Measurements from ENCODE around the gene FAM210A. TPM values are rescaled to one million over a fixed set of nuclear protein-coding genes. Genes with fewer than 3 reads are reported as not detected.

The FAM210A gene
- total RNA-seq, 4 donors from 2014 or later = 6.8 to 9.5 (median 8.4) TPM

DNA sequence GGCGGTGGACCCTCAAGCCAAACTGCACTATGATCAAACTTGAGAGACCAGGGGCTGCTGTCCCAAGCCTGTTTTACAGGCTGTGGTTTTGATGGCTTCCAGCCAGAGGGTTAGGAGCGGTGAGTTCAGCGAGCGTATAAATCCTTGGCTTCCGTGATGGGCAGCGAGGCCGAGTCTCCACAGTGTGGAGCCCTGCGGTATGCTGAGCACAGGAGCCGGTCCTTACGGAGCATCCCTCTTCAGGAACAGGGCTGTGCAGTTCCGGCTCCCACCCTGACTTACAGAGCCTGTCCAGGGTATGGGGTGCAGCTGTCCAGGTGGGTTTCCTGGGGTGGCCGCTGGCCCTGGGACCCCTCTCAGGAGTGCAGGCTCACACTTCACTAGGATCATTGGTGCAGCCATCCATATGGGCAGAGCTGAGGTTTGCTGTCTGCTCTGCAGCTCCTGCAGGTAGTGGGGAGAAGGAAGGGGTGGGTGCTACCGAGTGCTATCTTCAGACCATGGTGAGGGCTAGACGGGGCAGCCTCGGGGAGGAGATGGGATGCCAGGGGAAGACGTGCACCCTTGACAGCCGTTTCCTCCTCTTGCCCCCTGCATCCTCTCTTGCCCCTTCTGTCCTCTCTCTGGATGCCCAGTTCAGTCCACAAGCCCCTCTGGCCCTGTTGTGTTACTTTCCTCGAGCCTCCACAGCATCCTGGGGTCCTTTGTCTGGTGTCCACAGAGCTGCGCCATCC, 104.3 kb downstream of the FAM210A start:
- H3K4me3 ChIP-seq = no peak overlapping the region
- WGBS = 85% methylated on average over 9 of the region's 19 CpGs
- peaks cover 4% of the 10 kb centered on the region for H3K4me1 ChIP-seq
- DNase-seq (ENCODE audit: low spot score in 2 of 2) = no peak
- H3K27me3 ChIP-seq = no peaks in the 10 kb centered on the region
- H3K9me3 ChIP-seq = no peaks in the 10 kb centered on the region
- no peak overlapping the region for H3K27ac ChIP-seq
- H3K36me3 ChIP-seq = peaks cover 15% of the 10 kb centered on the region
- TF ChIP-seq, protein P1, sequence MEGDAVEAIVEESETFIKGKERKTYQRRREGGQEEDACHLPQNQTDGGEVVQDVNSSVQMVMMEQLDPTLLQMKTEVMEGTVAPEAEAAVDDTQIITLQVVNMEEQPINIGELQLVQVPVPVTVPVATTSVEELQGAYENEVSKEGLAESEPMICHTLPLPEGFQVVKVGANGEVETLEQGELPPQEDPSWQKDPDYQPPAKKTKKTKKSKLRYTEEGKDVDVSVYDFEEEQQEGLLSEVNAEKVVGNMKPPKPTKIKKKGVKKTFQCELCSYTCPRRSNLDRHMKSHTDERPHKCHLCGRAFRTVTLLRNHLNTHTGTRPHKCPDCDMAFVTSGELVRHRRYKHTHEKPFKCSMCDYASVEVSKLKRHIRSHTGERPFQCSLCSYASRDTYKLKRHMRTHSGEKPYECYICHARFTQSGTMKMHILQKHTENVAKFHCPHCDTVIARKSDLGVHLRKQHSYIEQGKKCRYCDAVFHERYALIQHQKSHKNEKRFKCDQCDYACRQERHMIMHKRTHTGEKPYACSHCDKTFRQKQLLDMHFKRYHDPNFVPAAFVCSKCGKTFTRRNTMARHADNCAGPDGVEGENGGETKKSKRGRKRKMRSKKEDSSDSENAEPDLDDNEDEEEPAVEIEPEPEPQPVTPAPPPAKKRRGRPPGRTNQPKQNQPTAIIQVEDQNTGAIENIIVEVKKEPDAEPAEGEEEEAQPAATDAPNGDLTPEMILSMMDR (IDR thresholded peaks at IDR 0.05) = no peak

DNA sequence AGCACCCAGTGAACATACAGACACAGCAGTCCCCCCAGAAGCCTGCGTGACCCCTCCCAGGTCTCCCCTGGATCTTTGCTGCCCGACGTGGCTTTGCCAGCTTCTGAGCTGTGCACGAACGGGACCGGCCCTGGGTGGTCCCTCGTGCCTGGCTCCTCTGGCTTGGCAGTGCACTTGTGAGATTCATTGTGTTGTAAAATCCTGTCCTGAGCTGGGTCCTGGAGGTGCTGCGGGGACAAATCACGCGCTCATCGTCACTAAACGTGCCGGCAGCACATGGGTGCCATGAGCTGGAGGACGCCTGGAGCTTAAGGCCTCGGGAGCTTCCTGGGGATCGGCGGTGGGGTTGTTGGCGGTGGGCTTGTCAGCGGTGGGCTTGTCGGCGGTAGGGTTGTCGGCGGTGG, 104.9 kb downstream of the FAM210A start:
- DNase-seq (ENCODE audit: low spot score in 2 of 2) = no peak
- TF ChIP-seq, protein P1 (IDR thresholded peaks at IDR 0.05) = no peak
- no peak for TF ChIP-seq POLR2A (IDR thresholded peaks at IDR 0.05)
- TF ChIP-seq EP300 (IDR thresholded peaks at IDR 0.05) = no peak
- no peak for TF ChIP-seq POLR2AphosphoS5 (IDR thresholded peaks at IDR 0.05)
- whole genome bisulfite sequencing = 95% methylated on average over 23 of the region's 23 CpGs
- Histone ChIP-seq H3K4me3 (no peak overlapping the region), H3K9me3 (no peaks in the 10 kb centered on the region), H3K27me3 (no peaks in the 10 kb centered on the region), H3K4me1 (peaks cover 4% of the 10 kb centered on the region), H3K36me3 (peaks cover 15% of the 10 kb centered on the region), H3K27ac (no peak overlapping the region)

DNA sequence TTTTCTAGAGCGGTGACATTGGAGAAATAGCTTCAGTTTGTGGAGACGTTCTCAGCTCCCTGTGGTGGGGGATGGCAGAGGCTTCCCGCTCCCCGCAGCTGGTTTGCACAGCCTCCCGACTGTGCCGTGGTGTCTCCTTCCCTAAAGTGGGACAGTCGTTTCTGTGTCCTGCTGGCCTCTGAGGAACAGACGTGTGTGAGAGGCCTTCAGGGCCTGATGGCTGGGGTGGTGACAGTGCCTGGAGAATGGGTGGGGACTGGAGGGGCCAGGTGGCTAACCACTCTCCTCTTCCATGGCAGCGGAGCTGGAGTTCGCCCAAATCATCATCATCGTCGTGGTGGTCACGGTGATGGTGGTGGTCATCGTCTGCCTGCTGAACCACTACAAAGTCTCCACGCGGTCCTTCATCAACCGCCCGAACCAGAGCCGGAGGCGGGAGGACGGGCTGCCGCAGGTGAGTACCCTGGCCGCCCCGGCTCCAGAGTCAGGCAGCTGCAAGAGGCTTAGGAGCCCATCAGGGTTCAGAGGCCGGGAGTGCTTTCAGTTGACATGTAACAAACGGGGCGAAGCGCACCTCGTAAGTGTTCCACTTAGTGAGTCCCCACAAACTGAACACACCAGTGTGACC, 105.4 kb downstream of the FAM210A start:
- no peak for TF ChIP-seq POLR2A (IDR thresholded peaks at IDR 0.05)
- TF ChIP-seq, protein P1 (IDR thresholded peaks at IDR 0.05) = no peak
- TF ChIP-seq EP300 (IDR thresholded peaks at IDR 0.05) = no peak
- TF ChIP-seq POLR2AphosphoS5 (IDR thresholded peaks at IDR 0.05) = no peak
- Histone ChIP-seq H3K36me3 (peaks cover 15% of the 10 kb centered on the region), H3K27ac (no peak overlapping the region), H3K27me3 (no peaks in the 10 kb centered on the region), H3K4me1 (peaks cover 4% of the 10 kb centered on the region), H3K9me3 (no peaks in the 10 kb centered on the region), H3K4me3 (no peak overlapping the region)
- no peak for DNase-seq (ENCODE audit: low spot score in 2 of 2)
- WGBS = 96% methylated on average over 24 of the region's 29 CpGs

DNA sequence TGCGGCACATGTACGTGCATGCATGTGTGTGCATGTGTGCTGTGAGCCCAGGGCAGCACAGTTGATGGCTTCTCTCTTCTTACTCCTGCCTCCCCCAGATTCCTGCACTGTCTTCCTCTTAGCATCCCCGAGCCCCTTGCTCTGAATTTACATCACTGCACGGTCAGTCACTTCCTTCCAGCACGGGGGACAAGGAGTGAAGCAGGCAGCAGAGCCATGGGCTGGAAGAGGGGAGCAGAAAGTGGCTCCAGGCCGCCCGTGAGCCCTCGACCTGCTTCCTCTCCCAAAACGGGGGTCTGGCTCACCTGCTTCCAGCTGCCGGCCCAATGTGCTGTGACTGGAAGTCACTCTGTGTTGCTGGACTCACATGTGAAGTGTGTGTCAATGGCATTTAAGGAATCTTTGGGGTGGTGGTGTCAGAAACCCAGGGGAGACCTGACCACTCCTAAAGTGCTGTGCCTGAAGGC, 106.1 kb downstream of the FAM210A start:
- Histone ChIP-seq H3K36me3 (peaks cover 15% of the 10 kb centered on the region), H3K4me1 (peaks cover 4% of the 10 kb centered on the region), H3K27ac (no peak overlapping the region), H3K9me3 (no peaks in the 10 kb centered on the region), H3K27me3 (no peaks in the 10 kb centered on the region), H3K4me3 (no peak overlapping the region)
- no peak for TF ChIP-seq EP300 (IDR thresholded peaks at IDR 0.05)
- TF ChIP-seq POLR2A (IDR thresholded peaks at IDR 0.05) = no peak
- TF ChIP-seq, protein P1 (IDR thresholded peaks at IDR 0.05) = no peak
- no peak for TF ChIP-seq POLR2AphosphoS5 (IDR thresholded peaks at IDR 0.05)
- no peak for DNase-seq (ENCODE audit: low spot score in 2 of 2)
- WGBS = 92% methylated on average over 10 of the region's 10 CpGs

DNA sequence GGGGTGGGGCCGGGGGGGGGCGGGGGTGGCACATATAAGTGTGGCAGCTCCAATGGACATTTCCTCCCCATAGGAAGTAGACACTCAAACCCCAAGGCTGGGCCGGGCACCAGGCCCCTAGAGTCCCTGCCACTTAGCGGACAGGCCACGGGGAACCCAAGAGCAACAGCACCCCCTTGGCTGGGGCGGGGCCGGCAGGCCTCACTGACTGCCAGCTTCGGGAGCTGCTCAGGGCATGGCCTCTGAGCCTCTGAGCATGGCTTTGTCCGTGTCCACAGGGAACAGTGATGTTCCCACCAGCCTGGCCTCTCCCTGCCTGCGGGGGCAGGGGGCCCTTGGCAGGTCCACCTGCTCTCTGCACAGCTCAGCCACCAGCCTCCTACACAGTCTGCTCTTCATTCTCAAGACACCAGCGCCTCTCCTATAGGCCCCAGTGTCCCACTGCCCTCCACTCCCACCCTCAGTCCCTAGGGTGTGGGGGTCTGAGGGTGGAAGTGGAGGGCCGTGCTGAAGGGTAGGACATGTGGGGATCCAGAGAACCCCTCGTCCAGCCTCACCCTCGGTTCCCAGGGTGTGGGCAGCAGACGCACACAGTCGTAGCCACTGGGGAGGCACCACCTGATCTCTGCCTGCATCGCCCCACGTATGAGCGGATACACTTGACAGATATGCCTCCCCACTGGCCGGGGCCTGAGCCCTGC, 106.7 kb downstream of the FAM210A start:
- H3K27me3 ChIP-seq = no peaks in the 10 kb centered on the region
- H3K4me1 ChIP-seq = peaks cover 7% of the 10 kb centered on the region
- H3K4me3 ChIP-seq = no peak overlapping the region
- H3K9me3 ChIP-seq = no peaks in the 10 kb centered on the region
- DNase-seq (ENCODE audit: low spot score in 2 of 2) = no peak
- H3K27ac ChIP-seq = no peak overlapping the region
- H3K36me3 ChIP-seq = peaks cover 15% of the 10 kb centered on the region
- WGBS = 98% methylated on average over 7 of the region's 20 CpGs
- TF ChIP-seq, protein P1 (IDR thresholded peaks at IDR 0.05) = no peak
- no peak for TF ChIP-seq POLR2A (IDR thresholded peaks at IDR 0.05)
- TF ChIP-seq EP300 (IDR thresholded peaks at IDR 0.05) = no peak
- TF ChIP-seq POLR2AphosphoS5 (IDR thresholded peaks at IDR 0.05) = no peak
